Measurements from ENCODE around the gene ZBTB16.
A peak's percentile ranks its signal among the peaks of the same experiment; 100 is the strongest.

Gene ZBTB16

GRCh38 chr11:114193730-114194679 lies 134.5 kb downstream of the ZBTB16 start:
- no peak for DNase-seq

- DNase-seq: no peak
Measured at GRCh38 chr11:114194702-114195101, 135.2 kb downstream of the ZBTB16 start.

DNA sequence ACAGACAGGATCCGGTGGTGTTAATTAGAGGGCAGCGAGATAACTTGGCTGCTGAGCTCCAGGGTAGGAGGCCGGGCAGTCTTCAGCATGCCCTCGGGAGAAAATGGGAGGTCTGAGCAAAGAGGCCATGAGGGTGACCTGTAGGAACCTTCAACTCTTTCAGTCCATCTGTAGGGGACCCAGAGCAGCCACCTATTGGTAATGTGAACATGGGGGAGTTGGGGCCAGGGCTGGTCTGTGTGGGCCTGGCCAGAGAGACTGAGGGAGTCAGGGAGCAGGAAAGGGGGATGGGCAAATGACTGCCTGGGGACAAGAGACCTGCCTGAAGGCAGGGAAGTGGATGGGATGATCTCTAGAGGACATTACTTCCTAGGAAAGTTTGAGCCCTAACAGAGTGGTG lies 135.6 kb downstream of the ZBTB16 start:
- DNase-seq: no peak

- DNase-seq: no peak
Measured at GRCh38 chr11:114195981-114196731, 136.6 kb downstream of the ZBTB16 start.

DNA sequence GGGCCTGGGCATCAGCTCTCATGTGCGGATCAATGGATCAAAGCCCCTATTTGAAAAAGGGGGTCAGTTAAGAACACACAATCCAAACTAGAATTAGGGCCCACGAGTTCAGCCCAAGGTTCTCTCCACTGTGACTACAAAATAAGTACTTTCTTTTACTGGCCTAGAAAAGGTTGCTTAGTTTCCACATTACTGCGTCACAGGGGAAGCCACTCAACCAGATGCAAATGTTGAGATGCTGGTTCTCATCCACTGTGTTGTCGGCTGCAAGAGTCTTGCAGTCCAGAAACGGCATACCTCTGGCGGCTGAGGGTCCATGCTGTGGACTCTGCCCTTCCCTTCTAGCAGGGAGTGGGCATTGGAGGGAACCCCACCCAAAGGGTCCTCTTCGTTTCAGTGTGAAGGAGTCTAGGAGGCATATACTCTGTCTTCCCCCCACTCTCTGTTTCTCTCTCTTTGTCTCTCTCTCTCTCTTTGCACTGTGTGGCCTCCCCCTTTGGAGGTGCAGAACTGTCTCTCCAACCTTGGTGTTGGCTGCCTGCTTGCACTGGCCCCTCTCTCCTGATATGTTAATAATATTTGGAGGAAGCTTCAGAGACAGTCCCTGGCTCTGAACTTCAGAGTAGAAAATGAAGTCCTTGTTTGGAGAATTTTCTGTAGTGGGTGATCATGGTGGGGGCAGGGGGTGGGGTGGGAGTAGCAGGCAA lies 137.6 kb downstream of the ZBTB16 start:
- no peak for DNase-seq

DNA sequence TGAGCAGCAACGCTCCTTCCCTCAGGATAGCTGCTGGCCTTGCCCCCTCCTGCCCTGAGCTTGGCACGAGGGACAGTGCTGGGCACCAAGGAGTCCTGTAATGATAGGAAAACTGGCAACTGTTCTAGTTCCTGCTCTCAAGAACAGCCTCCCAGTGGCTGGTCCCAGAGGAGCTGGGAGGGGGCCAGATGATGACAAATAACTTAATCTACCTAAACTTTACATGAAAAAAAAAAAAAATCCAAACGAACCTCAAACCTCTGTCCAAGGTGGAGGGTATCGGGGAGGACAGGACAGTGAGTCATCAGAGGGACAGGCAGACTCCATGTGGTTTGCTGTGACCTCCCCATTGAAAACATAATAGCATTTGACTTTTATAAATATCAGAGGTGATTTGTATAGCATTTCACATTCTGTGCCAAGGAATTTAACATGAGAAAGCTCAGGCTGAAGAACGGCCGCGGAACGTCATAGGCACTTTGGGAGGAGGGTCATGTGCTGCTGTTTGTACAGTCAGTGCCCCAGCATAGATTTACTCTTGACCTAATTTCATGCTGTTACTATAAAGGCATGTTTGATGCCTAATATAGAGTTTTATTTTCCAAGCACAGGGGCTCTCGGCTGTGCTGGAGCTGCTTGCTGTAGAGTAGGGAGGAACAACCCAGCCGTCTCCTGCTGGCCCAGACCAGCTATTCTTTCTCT lies 138.4 kb downstream of the ZBTB16 start:
- DNase-seq: no peak

- no peak for DNase-seq
Measured at GRCh38 chr11:114199051-114199450, 139.5 kb downstream of the ZBTB16 start.

DNA sequence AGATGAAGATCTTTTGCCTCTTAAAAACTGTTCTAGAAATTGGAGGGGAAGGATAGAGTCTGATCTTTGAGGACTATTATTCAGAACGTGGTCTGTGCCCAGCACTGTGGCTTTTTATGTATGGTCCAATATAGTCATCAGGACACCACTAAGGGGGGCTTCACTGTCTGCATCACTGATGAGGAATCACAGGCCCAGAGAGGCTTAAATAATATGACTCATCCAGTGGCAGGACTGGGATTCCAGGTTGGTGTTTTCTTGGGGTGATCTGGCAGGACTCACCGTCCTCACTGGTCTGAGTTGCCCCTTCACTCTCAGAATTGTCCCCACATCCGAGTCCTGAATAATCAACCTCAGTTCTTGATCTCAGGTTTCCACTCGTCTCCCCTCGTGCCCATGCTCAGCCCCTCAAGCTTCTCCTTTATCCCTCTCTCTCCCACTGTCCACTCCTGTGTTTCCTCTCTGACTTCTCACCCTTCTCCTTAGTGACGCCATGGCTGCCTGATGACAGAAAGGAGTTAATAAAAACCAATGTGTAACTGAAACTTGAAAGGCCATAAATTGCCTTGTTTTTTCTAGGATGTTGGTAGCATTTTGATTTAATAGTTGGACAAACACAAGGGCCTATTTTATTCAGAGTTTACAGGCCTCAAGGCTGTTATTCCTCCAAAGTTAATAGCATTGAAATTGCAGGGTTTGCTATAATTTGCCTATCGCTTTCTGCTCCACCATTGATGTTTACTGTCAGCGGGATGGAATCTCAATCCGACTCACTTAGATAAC lies 141.0 kb downstream of the ZBTB16 start:
- DNase-seq: no peak

- DNase-seq: no peak
Measured at GRCh38 chr11:114201219-114201618, 141.7 kb downstream of the ZBTB16 start.

DNA sequence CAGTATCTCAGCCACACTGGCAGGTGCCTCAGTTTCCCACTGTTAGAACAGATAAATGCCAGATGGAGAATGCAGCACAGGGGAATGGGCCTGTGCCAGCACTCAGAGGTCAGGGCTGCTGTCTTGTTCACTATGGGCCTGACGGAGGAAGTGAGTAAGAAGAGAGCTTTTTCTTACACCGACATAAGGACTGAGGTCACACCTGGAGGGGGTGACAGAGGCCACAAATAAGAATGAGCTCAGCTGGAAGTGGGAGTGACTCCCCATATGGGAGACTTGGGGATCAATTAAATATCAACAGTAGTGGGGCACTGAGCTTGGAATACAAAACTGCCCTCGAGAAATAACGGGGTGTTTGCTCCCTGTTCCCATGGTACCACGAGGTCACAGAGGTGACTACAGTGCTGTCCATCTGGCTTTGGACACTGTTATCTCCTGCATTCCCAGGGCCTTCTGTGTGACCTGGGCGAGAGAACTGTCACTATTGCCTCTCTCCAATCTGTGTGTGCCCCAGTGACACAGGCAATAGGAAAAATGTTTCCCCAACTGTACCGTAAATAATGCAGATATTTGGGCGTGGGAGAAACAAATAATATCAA lies 142.6 kb downstream of the ZBTB16 start:
- no peak for DNase-seq

DNA sequence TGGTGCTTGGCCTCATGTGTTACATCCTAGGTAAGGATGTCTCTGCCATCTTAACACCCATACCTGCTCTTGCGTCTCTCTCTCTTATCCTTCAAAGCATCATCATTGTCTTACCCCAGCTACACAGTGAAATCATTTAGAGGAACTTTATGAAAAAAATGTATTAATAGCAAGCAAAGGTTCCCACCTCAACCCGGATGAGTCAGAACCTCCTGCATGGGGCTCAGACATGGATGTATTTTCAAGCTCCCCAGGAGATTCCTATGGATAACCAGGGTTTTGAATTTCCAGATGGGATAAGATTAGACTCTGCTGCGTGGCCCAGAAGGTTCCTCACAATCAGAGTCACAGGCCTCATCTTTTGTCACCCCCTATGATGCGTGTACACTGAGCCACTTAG lies 147.6 kb downstream of the ZBTB16 start:
- DNase-seq: no peak

- peak; percentile 3 for DNase-seq
Measured at GRCh38 chr11:114208377-114208776, 148.9 kb downstream of the ZBTB16 start.

- no peak for DNase-seq
Measured at GRCh38 chr11:114209343-114209742, 149.8 kb downstream of the ZBTB16 start.

GRCh38 chr11:114209904-114210303 lies 150.4 kb downstream of the ZBTB16 start:
- DNase-seq: no peak

DNA sequence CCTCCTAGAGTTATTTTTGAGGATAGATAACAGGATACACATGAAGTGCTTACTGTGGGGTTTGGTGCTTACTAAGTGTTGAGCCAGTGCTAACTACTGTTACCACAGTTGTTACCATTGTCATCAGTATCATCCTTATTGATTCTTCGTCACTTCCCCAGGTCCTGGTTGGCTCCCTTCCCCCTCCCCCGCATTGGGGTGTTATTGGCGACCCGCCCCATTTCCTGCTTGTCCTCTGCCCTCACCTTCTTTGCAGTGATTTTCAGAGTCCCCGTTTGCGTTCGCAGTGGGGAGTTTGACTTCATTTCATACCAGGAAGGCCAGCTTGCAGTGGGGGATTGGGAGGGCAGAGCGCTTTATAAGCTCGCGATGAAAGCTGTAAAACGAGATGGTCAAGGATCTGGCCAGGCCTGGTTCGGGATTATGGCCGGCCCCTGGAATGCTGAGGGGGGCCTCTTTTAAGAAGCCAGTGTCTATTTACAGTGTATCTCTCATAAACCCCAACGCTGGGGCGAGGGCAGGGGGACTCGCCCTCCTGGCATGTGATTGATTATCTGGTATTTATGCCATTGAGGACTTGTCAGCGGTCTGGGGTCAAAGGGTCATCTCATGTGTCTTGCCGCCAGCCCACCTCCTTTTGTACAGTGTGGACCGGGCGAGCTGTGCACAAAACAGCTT lies 152.1 kb downstream of the ZBTB16 start:
- no peak for DNase-seq

GRCh38 chr11:114213622-114214021 lies 154.1 kb downstream of the ZBTB16 start:
- DNase-seq: no peak

GRCh38 chr11:114215428-114215827 lies 155.9 kb downstream of the ZBTB16 start:
- DNase-seq: no peak

GRCh38 chr11:114215871-114216795 lies 156.6 kb downstream of the ZBTB16 start:
- no peak for DNase-seq

DNA sequence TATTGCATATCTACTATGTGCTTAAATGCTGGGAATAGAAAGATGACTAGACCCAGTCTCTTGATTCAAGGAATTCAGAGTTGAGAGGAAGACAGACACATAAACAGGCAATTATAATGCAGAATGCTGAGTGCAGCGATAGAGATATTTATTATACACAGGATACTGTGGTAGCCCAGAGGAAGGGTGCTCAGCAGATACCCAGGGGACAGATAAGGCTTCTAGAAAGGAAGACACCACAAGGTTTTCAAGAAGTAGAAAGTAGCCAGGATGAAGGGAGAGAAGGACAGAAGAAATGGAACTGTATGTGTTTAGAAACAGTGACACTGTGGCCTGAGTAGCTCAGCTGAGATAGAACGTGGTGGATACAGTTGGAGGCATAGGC lies 157.3 kb downstream of the ZBTB16 start:
- no peak for DNase-seq

- no peak for DNase-seq
Measured at GRCh38 chr11:114218508-114218907, 159.0 kb downstream of the ZBTB16 start.

All from stimulated activated CD4-positive, alpha-beta T cell treated with anti-CD3 and anti-CD28 coated beads, Interleukin-12 subunit alpha, Interleukin-12 subunit beta, amount 100 ng/mL, for 4 hours (primary cell).